ENCODE measurements around the gene CALHM3.
A peak's percentile ranks its signal among the peaks of the same experiment; 100 is the strongest.

The CALHM3 gene

GRCh38 chr10:103459615-103460014 is 19.4 kb downstream of the CALHM3 start:
- H3K4me3 ChIP-seq (ENCODE audit: low read length), result no peak overlapping the region
- no peaks in the 10 kb centered on the region for H3K36me3 ChIP-seq (ENCODE audit: control insufficient read depth, insufficient read depth, low read length)
- no peaks in the 10 kb centered on the region for H3K27me3 ChIP-seq (ENCODE audit: control insufficient read depth, insufficient read depth, low read length)
- no peaks in the 10 kb centered on the region for H3K4me1 ChIP-seq (ENCODE audit: control insufficient read depth, insufficient read depth, low read length)
- no peak overlapping the region for H3K9ac ChIP-seq (ENCODE audit: low read length)
- H3K27ac ChIP-seq (ENCODE audit: low read depth, low read length), result no peak overlapping the region

DNA sequence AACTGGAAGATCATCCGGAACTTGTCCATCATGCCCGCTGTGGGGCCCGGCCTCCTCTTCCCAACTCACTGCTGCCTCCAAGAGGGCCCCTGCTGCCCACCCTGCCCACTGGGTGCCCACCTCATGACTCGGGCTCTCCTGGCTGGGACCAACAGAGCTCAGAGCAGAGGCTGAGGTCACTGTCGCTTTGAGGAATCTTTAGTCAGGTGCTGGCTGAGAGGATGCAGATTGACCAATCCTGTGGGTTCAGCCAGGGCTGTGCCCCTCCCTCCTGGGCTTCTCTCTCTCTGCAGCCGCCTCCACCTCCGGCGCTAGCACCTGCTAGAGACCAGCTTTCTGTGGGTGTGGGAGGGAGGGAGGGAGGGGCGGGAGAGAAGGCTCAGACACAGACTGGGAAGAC is 20.3 kb downstream of the CALHM3 start, which contains the start of gene CALHM1:
TSS of gene CALHM1 (minus strand) at position 181 of the 400 bp plus-strand sequence. CDS start at position 32, 149 bp downstream.
- H3K4me1 ChIP-seq (ENCODE audit: control insufficient read depth, insufficient read depth, low read length), result no peaks in the 10 kb centered on the region
- no peak within 1 kb of the TSS for H3K27ac ChIP-seq (ENCODE audit: low read depth, low read length)
- H3K27me3 ChIP-seq (ENCODE audit: control insufficient read depth, insufficient read depth, low read length), result no peaks in the 10 kb centered on the region
- no peak within 1 kb of the TSS for H3K9ac ChIP-seq (ENCODE audit: low read length)
- H3K4me3 ChIP-seq (ENCODE audit: low read length), result no peak within 1 kb of the TSS
- H3K36me3 ChIP-seq (ENCODE audit: control insufficient read depth, insufficient read depth, low read length), result no peaks in the 10 kb centered on the region

DNA sequence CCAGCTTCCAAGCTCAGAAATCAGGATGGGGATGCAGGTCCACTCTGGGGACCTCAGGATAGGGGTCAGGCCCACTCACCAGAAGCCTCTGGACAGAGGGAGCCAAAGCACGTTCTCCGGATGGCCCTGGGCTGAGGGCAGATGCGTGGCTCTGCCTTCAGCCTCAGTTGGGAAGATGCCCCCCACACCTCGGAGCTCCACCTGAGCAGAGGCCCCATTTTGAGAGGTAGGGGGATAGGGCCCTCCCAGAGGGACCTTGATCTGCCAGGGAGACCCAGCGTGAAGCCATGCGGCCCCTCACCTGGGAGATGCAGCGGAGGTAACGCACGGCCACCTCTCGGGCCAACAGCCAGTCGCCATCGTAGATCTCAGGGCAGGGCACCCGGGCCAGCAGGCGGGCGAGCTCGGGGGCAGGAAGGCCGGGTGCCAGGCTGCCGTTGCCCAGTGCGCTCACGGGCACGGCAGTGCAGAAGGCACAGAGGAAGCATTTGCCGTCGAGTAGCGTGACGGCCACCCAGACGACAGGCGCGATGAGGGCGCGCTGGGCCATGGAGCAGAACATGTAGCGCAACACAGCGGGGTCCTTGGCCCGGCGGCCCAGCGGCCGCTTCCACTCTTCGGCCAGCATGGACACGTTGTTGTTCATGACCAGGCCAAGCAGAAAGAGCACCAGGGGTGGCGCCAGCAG is 21.0 kb downstream of the CALHM3 start:
- no peaks in the 10 kb centered on the region for H3K36me3 ChIP-seq (ENCODE audit: control insufficient read depth, insufficient read depth, low read length)
- no peaks in the 10 kb centered on the region for H3K4me1 ChIP-seq (ENCODE audit: control insufficient read depth, insufficient read depth, low read length)
- H3K4me3 ChIP-seq (ENCODE audit: low read length), result no peak overlapping the region
- no peak overlapping the region for H3K9ac ChIP-seq (ENCODE audit: low read length)
- no peak overlapping the region for H3K27ac ChIP-seq (ENCODE audit: low read depth, low read length)
- no peaks in the 10 kb centered on the region for H3K27me3 ChIP-seq (ENCODE audit: control insufficient read depth, insufficient read depth, low read length)

- H3K4me3 ChIP-seq (ENCODE audit: low read length), result no peak overlapping the region
- H3K36me3 ChIP-seq (ENCODE audit: control insufficient read depth, insufficient read depth, low read length), result no peaks in the 10 kb centered on the region
- H3K27me3 ChIP-seq (ENCODE audit: control insufficient read depth, insufficient read depth, low read length), result no peaks in the 10 kb centered on the region
- H3K27ac ChIP-seq (ENCODE audit: low read depth, low read length), result no peak overlapping the region
- H3K4me1 ChIP-seq (ENCODE audit: control insufficient read depth, insufficient read depth, low read length), result no peaks in the 10 kb centered on the region
- H3K9ac ChIP-seq (ENCODE audit: low read length), result no peak overlapping the region
Observed at GRCh38 chr10:103457176-103457712, 21.8 kb downstream of the CALHM3 start.

DNA sequence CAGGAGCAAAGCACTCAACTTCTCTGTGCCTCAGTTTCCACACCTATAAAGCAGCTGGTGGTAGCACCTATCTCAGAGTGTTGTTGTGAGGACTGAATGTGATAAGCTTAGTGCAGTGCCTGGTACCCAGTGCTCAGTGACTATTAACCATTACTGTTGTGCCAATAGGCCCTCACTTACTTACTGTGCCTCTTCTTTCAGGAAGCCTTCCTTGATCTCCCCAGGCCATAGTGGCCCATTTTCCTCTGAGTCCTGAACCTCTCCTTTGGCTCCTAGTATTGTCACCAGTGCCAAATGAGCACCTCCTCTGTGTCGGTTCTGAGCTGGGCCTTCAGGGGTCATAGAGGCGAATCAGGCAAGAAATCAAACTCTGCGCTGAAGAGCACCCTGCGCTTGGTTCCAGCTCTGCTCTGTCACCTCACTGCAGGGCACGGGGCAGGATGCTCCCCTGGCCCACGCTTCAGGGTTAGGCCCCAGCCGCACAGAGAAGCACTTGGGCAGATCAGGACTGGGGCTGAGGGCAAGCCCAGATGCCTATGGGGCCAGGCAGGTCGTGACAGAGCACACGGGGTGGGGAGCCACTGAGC is 22.9 kb downstream of the CALHM3 start:
- Histone ChIP-seq H3K4me1 (ENCODE audit: control insufficient read depth, insufficient read depth, low read length) (no peaks in the 10 kb centered on the region), H3K9ac (ENCODE audit: low read length) (no peak overlapping the region), H3K27ac (ENCODE audit: low read depth, low read length) (no peak overlapping the region), H3K4me3 (ENCODE audit: low read length) (no peak overlapping the region), H3K27me3 (ENCODE audit: control insufficient read depth, insufficient read depth, low read length) (no peaks in the 10 kb centered on the region), H3K36me3 (ENCODE audit: control insufficient read depth, insufficient read depth, low read length) (no peaks in the 10 kb centered on the region)

- H3K9ac ChIP-seq (ENCODE audit: low read length), result no peak overlapping the region
- H3K4me1 ChIP-seq (ENCODE audit: control insufficient read depth, insufficient read depth, low read length), result no peaks in the 10 kb centered on the region
- no peak overlapping the region for H3K4me3 ChIP-seq (ENCODE audit: low read length)
- no peaks in the 10 kb centered on the region for H3K36me3 ChIP-seq (ENCODE audit: control insufficient read depth, insufficient read depth, low read length)
- no peaks in the 10 kb centered on the region for H3K27me3 ChIP-seq (ENCODE audit: control insufficient read depth, insufficient read depth, low read length)
- no peak overlapping the region for H3K27ac ChIP-seq (ENCODE audit: low read depth, low read length)
Observed at GRCh38 chr10:103455235-103455634, 23.8 kb downstream of the CALHM3 start.

- Histone ChIP-seq H3K27ac (ENCODE audit: low read depth, low read length) (no peak overlapping the region), H3K27me3 (ENCODE audit: control insufficient read depth, insufficient read depth, low read length) (no peaks in the 10 kb centered on the region), H3K9ac (ENCODE audit: low read length) (no peak overlapping the region), H3K36me3 (ENCODE audit: control insufficient read depth, insufficient read depth, low read length) (no peaks in the 10 kb centered on the region), H3K4me3 (ENCODE audit: low read length) (no peak overlapping the region), H3K4me1 (ENCODE audit: control insufficient read depth, insufficient read depth, low read length) (no peaks in the 10 kb centered on the region)
Observed at GRCh38 chr10:103454026-103454425, 25.0 kb downstream of the CALHM3 start.

DNA sequence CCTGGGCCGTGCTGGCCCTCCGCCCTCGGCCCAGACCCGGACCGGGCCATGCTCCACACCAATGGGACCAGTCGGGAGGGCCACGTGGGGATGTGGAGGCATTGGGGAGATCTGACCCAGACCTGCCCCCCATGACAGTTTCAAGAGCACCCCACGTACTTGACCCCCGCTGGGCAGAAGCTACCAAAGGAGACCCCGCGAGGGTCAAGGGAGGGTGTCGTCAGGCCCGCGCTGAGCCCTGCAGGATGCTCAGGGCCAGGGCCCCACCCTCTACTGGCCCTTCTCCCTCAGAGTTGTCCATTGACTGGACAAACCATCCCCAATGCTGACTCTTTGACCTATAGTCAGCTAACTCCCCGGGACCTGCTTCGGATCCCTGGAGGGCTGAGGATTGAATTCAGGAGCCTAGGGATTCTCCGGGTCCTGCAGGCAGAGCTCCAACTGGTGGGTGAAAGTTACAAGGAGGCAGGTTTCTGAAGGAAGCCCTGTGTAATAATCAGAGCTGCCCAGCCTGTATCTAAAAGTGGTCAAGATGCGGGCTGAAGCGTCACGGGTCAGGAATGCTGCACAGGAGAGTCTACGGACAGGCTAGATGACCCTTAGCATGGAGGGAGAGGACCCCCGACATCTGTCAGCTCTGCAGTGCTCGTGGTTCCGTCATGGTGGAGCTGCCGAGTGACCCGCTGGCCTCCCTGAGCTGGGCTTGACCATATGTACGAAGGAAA is 26.4 kb downstream of the CALHM3 start:
- peak overlapping the region; percentile 82 for H3K4me3 ChIP-seq (ENCODE audit: low read length)
- H3K27me3 ChIP-seq (ENCODE audit: control insufficient read depth, insufficient read depth, low read length), result no peaks in the 10 kb centered on the region
- no peaks in the 10 kb centered on the region for H3K4me1 ChIP-seq (ENCODE audit: control insufficient read depth, insufficient read depth, low read length)
- peak overlapping the region; percentile 35 for H3K9ac ChIP-seq (ENCODE audit: low read length)
- peak overlapping the region; percentile 62 for H3K27ac ChIP-seq (ENCODE audit: low read depth, low read length)
- peaks cover 1% of the 10 kb centered on the region for H3K36me3 ChIP-seq (ENCODE audit: control insufficient read depth, insufficient read depth, low read length)

DNA sequence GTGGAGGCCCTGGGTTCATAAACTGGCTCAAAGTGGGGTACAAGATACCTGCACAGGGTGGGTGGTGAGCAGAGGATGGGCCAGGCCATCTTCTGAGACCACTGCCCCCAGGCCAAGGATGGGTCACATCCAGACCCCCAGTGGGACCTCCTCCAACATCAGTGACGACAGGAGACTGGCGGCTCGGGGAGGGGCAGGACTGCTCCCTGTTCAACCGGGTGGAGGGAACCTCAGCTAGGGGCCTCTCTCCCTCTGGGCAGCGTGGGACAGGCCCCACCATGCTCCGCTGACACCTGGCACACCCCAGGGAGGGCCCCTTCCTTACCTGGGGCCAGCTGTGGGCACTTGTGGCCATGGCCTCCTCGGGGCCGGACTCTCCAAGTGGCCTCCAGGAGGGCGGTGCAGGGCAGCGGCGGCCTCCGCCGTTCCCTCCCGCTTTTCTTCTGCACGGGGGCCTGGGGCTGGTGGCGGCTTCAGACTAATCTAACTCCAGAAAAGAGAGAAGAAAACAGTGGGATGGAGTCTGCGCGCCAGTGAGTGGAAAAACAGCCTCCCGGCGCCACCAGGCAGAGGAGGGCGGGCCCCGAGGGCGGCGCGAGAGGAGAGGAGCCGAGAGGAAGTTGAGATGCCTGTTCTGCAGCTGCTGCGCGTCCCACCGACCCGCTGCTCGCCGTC is 27.1 kb downstream of the CALHM3 start, which contains the start of gene CALHM2:
TSS of gene CALHM2 (minus strand) at position 540 of the 675 bp plus-strand sequence. CDS start 2,429 bp downstream, outside the sequence.
- Histone ChIP-seq H3K9ac (ENCODE audit: low read length) (peak within 1 kb of the TSS; percentile 43), H3K36me3 (ENCODE audit: control insufficient read depth, insufficient read depth, low read length) (peaks cover 7% of the 10 kb centered on the region), H3K27me3 (ENCODE audit: control insufficient read depth, insufficient read depth, low read length) (no peaks in the 10 kb centered on the region), H3K4me1 (ENCODE audit: control insufficient read depth, insufficient read depth, low read length) (no peaks in the 10 kb centered on the region), H3K4me3 (ENCODE audit: low read length) (peak within 1 kb of the TSS; percentile 82), H3K27ac (ENCODE audit: low read depth, low read length) (peak within 1 kb of the TSS; percentile 71)

GRCh38 chr10:103451091-103451813 is 27.8 kb downstream of the CALHM3 start:
- no peaks in the 10 kb centered on the region for H3K27me3 ChIP-seq (ENCODE audit: control insufficient read depth, insufficient read depth, low read length)
- H3K27ac ChIP-seq (ENCODE audit: low read depth, low read length), result peak overlapping the region; percentile 71
- no peaks in the 10 kb centered on the region for H3K4me1 ChIP-seq (ENCODE audit: control insufficient read depth, insufficient read depth, low read length)
- H3K4me3 ChIP-seq (ENCODE audit: low read length), result peak overlapping the region; percentile 82
- H3K36me3 ChIP-seq (ENCODE audit: control insufficient read depth, insufficient read depth, low read length), result peaks cover 7% of the 10 kb centered on the region
- peak overlapping the region; percentile 43 for H3K9ac ChIP-seq (ENCODE audit: low read length)

GRCh38 chr10:103450201-103450695 is 28.8 kb downstream of the CALHM3 start:
- Histone ChIP-seq H3K9ac (ENCODE audit: low read length) (no peak overlapping the region), H3K4me3 (ENCODE audit: low read length) (peak overlapping the region; percentile 82), H3K27me3 (ENCODE audit: control insufficient read depth, insufficient read depth, low read length) (no peaks in the 10 kb centered on the region), H3K27ac (ENCODE audit: low read depth, low read length) (no peak overlapping the region), H3K36me3 (ENCODE audit: control insufficient read depth, insufficient read depth, low read length) (peaks cover 8% of the 10 kb centered on the region), H3K4me1 (ENCODE audit: control insufficient read depth, insufficient read depth, low read length) (no peaks in the 10 kb centered on the region)

All from rectal smooth muscle tissue (tissue), 1 donor.